ENCODE data around the gene PLAAT5.

PLAAT5 gene

DNA sequence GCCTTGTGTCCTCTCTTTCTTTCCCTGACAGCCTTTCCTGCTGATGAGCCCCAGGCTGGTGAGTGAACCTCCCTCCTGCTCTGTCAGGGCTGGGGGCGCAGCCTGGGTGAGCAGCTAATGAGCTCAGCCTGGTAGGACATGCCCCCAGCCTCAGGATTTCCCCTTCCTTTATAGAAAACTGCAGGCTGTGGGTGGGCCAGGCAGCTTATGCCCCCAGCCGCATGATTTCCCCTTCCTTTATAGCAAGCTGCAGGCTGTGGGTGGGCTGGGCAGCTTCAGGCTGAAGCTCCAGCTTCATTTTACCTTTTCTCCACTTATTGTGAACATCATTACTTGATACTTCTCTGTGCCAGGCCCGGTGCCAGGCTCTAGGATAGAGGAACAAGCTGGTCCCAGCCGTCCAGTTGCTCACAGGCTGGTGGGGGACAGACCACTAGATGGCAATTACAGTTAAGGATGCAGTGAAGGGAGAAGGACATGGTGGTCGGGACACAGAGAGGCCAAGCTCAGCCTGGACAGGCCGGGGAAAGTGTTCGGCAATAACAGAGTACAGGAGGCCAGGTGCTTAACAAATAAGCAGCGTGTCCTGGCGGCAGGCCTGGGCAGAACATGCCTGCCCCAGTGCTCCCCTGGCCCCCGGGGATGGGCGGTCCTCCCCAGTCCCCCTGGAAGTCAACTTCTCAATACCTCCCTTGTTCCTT is 20.2 kb upstream of the PLAAT5 start:
- no peak for DNase-seq

GRCh38 chr11:63510360-63511047 is 19.5 kb upstream of the PLAAT5 start:
- DNase-seq: no peak

- no peak for DNase-seq
These were observed 17.8 kb upstream of the PLAAT5 start for GRCh38 chr11:63508745-63509144.

DNA sequence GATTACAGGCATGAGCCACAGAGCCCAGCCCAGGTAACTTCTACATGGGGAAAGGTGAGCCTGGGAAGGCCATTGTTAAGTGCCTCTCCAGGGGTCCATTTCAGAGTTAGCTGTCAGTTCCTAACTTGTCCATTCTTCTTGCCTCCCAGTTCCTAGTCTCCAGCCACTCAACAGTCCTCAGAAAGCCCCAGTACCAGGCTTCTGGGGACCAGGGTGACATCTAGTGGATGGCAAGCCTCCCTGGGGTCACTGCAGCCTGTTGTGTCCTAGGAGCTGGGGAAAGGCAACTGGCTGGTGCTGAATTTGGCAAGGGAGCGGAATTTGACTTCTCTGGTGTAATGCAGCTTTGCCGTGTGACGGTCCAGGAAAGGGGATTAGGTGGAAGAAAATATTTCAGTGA is 17.0 kb upstream of the PLAAT5 start:
- no peak for DNase-seq

DNA sequence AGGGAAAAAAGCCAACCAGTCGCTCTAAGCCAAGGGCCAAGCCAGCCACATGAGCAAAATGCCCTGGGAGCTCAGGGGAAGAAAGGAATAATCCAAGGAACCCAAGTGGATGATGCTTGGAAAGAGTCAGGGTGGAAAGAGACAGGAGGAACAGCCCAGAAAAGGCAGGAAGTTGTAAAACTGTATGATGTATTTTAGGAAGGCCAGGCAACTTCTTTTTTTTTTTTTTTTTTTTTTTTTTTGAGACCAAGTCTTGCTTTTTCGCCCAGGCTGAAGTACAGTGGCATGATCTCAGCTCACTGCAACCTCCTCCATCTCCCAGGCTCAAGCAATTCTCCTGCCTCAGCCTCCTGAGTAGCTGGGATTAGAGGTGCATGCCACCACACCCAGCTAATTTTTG is 16.5 kb upstream of the PLAAT5 start:
- no peak for DNase-seq

DNA sequence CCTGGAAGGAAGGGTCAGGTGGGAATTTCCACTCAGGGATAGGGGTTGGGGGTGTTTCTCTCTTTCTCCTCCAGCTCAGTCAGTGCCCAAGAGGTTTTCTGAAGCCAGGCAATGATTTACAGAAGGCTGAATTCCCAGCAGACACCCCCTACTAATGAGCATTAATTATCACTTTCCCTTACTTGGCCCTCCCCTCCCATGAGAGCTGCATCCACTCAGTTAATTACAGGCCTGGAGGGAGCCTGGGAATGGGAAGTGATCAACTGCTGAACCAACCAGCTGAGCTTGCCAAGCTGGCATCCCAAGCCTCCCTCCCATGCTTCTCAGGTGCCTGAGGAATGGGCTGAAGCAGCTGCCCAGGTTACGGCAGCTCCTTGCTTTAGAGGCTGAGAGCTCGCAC is 15.9 kb upstream of the PLAAT5 start:
- DNase-seq: no peak

DNA sequence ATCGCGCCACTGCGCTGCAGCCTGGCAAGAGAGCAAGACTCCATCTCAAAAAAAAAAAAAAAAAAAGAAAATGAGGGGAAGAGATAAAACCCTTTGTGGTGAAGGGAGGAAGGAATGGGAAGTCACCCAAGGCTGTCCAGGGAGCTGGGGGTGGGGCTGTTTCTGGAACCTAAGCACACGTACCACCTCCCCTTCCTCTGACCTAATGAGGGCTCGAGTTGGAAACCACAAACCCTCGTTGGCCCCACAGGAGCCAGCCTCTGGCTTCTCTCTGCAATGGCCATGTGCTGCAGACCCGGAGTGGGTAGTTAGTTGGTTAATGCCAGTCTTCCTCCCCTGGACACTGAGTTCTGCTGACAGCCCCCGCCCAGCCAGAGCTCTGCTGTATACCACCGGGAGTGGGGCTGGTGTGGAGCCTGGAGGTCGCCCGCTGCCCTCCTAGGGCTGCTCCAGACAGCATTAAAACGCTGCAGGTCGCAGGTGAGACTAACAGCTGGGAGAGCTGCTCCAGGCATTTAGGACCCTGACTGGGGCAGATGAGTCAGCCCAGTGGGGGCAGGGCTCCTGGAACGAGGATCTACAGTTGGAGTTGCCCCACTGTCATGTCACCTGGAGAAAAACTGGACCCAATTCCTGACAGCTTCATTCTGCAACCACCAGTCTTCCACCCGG is 15.0 kb upstream of the PLAAT5 start, which contains the start of gene LGALS12:
LGALS12 (plus strand) TSS at position 228 of the 672 bp plus-strand sequence; CDS start at position 603, 375 bp downstream.
- no peak for DNase-seq

- DNase-seq: no peak
These were observed 14.1 kb upstream of the PLAAT5 start for GRCh38 chr11:63504933-63505586.

GRCh38 chr11:63504054-63504453 is 13.1 kb upstream of the PLAAT5 start:
- DNase-seq: no peak

GRCh38 chr11:63503492-63503891 is 12.5 kb upstream of the PLAAT5 start:
- DNase-seq: no peak

- no peak for DNase-seq
These were observed 11.4 kb upstream of the PLAAT5 start for GRCh38 chr11:63502252-63502820.

- no peak for DNase-seq
These were observed 10.3 kb upstream of the PLAAT5 start for GRCh38 chr11:63501236-63501635.

DNA sequence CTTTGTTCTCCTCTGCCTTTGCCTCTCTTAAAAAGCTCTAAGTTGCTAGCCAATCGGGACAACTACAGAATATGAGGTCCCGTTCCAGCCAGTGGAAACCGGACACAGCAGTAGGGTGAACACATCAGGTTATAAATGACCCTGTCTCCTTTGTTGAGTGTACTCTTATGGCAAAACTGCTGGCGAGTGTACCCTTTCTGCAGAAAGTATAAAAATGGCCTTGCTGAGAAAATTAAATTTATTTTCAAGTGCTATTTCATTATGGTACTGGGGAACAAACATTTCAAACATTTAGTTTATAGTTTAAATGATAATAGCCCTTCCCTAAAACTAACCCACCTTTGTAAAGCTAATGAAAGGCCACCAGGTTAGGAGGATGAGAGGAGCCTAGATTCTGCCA is 8.9 kb upstream of the PLAAT5 start:
- DNase-seq: no peak

DNA sequence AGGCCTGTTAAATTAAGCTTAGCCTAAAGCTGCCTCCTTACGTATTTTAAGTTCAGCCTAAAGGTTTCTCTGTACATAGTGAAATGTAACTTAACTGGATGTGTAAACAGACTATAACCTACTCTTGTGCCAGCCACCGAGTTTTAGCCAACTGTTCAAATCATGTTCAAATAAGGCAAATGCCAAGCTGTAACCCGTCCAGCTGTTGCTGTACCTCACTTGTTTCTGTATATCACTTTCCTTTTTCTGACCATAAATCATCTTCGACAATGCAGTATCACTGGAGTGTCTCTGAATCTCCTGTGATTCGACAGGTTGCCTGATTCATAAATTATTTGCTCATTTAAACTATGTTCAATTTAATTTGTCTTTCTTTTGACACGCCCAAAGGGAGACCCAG is 4.0 kb upstream of the PLAAT5 start:
- no peak for DNase-seq

- DNase-seq: no peak
These were observed 2.2 kb upstream of the PLAAT5 start for GRCh38 chr11:63493127-63493526.

- DNase-seq: no peak
These were observed 1.5 kb upstream of the PLAAT5 start for GRCh38 chr11:63492441-63492840.

DNA sequence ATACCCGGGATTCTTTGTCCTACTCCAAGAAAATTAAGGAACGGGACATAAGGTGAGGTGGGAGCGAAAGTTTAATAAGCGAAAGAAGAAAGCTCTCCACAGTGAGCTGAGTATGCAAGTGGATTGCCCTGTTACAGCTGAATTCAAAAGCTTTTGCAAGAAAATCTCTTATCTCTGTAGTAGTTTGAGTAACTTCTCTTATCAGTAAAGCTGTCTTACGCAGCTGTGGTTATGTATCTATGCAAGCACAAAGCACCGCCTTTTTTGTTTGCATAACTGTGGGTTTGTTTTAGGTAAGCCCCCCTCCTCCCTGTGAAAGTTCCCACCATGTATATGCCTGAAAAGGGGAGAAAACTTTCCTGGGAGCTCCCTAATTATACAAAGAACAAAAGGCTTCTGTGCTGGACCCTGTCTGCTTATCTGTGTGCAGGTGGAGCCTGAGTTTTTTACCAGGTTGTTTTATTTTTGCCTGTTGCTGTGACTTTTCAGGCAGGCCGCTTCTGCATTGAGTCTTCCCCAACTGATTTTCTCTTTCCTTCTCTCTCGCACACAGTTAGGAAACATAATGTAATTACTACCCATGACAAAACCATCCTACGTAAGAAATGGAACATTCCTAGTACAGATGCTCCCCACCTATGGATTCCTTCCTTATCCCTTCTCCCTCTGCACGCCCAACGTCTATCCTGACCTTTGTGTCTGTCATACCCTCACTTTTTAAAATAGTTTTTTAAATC is 837 bp upstream of the PLAAT5 start:
- DNase-seq: no peak

GRCh38 chr11:63491240-63491587 is 247 bp upstream of the PLAAT5 start:
- DNase-seq: no peak

GRCh38 chr11:63489879-63490278 is 1.1 kb downstream of the PLAAT5 start:
- DNase-seq: no peak

DNA sequence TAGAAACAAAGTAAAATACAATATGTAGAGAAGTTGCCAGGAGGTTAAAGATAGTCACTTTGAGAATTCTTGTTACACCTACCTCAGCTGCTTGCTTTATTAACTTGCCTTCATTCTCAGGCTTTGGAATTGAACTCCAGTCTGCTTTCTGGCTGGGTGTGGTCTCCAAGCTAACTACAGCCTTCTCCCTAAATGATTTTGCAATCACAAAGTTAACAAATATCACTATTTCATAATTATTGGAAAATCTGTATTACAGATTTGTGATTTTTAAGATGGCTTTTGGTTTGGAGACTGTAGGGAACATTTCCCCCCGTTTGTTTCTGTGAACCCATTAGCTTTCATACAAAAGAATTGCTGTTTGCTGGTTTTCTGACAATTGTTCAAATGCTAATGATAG is 2.2 kb downstream of the PLAAT5 start:
- DNase-seq: no peak

GRCh38 chr11:63485777-63486176 is 5.2 kb downstream of the PLAAT5 start:
- no peak for DNase-seq

DNA sequence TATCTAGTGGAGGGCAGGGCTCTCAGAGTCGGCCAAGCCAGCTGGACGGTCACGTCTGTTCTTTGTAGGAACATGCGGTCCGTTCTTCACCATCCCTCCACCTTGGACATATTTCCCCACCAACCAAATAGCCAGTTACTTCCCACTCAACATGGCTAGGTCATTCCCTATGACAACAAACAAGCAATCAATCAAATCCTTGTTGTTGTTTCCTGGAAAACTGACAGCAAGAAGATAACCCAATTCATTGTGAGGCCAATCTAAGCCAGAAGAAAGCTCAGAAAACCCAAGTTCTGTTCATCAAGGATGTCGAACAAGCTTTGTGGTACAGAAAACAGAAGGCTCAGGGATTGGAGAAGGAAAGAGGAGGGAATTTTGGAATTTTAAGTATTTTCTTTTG is 10.9 kb downstream of the PLAAT5 start:
- no peak for DNase-seq

DNA sequence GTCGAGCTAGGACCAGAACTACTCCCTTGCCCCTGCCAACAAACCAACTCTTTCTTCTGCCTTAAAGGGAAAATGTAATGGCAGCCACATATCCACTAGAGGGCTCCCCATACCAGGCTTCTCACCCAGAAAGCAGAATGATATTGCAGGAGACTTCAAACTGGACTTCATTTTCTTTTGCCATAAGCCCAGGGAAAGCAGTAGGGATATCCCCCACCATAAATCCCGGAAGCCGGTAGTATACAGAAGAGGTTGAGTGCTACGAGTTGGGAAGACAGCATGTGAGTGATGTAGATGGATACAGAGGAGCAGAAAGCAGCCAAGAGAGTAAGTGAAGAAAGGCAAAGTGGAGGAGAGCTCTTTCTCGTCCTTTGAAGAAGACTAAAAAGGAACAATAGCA is 12.1 kb downstream of the PLAAT5 start:
- DNase-seq: peak; percentile 61

Measured in DMS153 (cell line).